K562 (cell line): ENCODE data around the gene C1QTNF12. TPM values are rescaled to one million over a fixed set of nuclear protein-coding genes. Genes with fewer than 3 reads are reported as not detected.

Experiments used
- CCNT2 ChIP-seq: IDR thresholded peaks from 2 replicates; pipeline ENCODE4 v1.6.1; 2011; ENCODE audit warnings: borderline replicate concordance, low read depth, mild to moderate bottlenecking, moderate library complexity, mixed read lengths, low read length; ENCODE audit not compliant: insufficient read length; ENCODE audit errors: extremely low read depth
- CTCFL ChIP-seq: IDR thresholded peaks from 2 replicates; pipeline ENCODE4 v1.6.1; 2011; ENCODE audit warnings: borderline replicate concordance, low read depth, mild to moderate bottlenecking, moderate library complexity, low read length; ENCODE audit not compliant: insufficient read depth, poor library complexity, severe bottlenecking
- E2F6 ChIP-seq, 2 experiments: IDR thresholded peaks; 2 replicates each; pipeline ENCODE4 v1.6.1; 2011; ENCODE audit warnings: borderline replicate concordance in 1 of 2, control low read depth in 1 of 2, low read depth in 1 of 2, low read length in 1 of 2, mild to moderate bottlenecking in 1 of 2, mixed read lengths in 1 of 2, moderate library complexity in 1 of 2; ENCODE audit not compliant: insufficient read depth in 1 of 2, insufficient read length in 1 of 2, poor library complexity in 1 of 2, severe bottlenecking in 1 of 2; ENCODE audit errors: extremely low read depth in 1 of 2
- ESRRA ChIP-seq: fragments of 450-650 bp; IDR thresholded peaks from 2 replicates; pipeline ENCODE4 v1.6.1; 2014; ENCODE audit warnings: low read depth, mild to moderate bottlenecking, moderate library complexity, borderline replicate concordance
- ETV1 ChIP-seq: fragments of 450-650 bp; conservative IDR thresholded peaks from 2 replicates; pipeline ENCODE4 v1.6.1; 2016; ENCODE audit warnings: missing genetic modification characterization, control low read depth, low read depth, missing compliant biosample characterization
- ETV5 ChIP-seq: sonication (generic); formaldehyde crosslinking; IDR thresholded peaks from 2 replicates; pipeline ENCODE4 v1.4.0; 2020; ENCODE audit warnings: low read depth, mild to moderate bottlenecking, missing genetic modification reagents
- HDAC2 ChIP-seq: fragments of 450-650 bp; IDR thresholded peaks from 2 replicates; pipeline ENCODE4 v1.6.1; 2016; ENCODE audit warnings: mild to moderate bottlenecking
- L3MBTL2 ChIP-seq: fragments of 450-650 bp; IDR thresholded peaks from 2 replicates; pipeline ENCODE4 v1.6.1; 2016; ENCODE audit warnings: mild to moderate bottlenecking, moderate library complexity
- NONO ChIP-seq, 2 experiments: fragments of 200-400 bp in 1 of 2; fragments of 450-650 bp in 1 of 2; formaldehyde crosslinking in 1 of 2; IDR thresholded peaks; 2 replicates each; pipeline ENCODE4 v1.6.1; 2017; ENCODE audit warnings: low read depth in 2 of 2, mild to moderate bottlenecking in 2 of 2, moderate library complexity in 2 of 2, low read length in 1 of 2
- SMAD4 ChIP-seq: fragments of 250-450 bp; sonication (Bioruptor Pico); conservative IDR thresholded peaks from 2 replicates; pipeline ENCODE4 v1.8.0; 2021; ENCODE audit warnings: inconsistent platforms, mild to moderate bottlenecking, moderate library complexity
- SMARCC2 ChIP-seq: fragments of 450-650 bp; IDR thresholded peaks from 2 replicates; pipeline ENCODE4 v1.6.1; 2017; ENCODE audit warnings: antibody characterized with exemption, moderate library complexity, mild to moderate bottlenecking, low read depth
- TFAP4 ChIP-seq: sonication (generic); formaldehyde crosslinking; IDR thresholded peaks from 2 replicates; pipeline ENCODE4 v1.8.0; 2022; ENCODE audit warnings: missing genetic modification reagents, mild to moderate bottlenecking, moderate library complexity, borderline replicate concordance
- ZFP1 ChIP-seq: fragments of 450-650 bp; formaldehyde crosslinking; IDR thresholded peaks from 2 replicates; pipeline ENCODE4 v1.4.0; 2020; ENCODE audit warnings: mild to moderate bottlenecking, mixed read lengths
- ZNF609 ChIP-seq: sonication (generic); formaldehyde crosslinking; IDR thresholded peaks from 2 replicates; pipeline ENCODE4 v1.8.1; 2023; ENCODE audit warnings: missing genetic modification reagents, mild to moderate bottlenecking, borderline replicate concordance
- polyA plus RNA-seq, 8 experiments: library from polyadenylated mRNA; depleted of rRNA in 4 of 8; stranded (reverse) in 5 of 8; unstranded in 3 of 8; fragments of >200 nt; fragmentation: Nextera tagmentation in 2 of 8; fragmentation: Illumina TruSeq in 1 of 8; extraction: Ambion mirVana in 2 of 8; extraction: Trizol in 1 of 8; gene quantifications; 2 replicates each; pipeline versions ENCODE4 v1.2.1 to v1.2.3, GENCODE V29; 2011 to 2014; ENCODE audit warnings: inconsistent platforms in 1 of 8, missing spikeins in 1 of 8
- total RNA-seq, 7 experiments: library from RNA; depleted of rRNA in 6 of 7; stranded (reverse); fragments of >200 nt in 6 of 7; fragmentation: Illumina TruSeq in 2 of 7; extraction: Trizol in 2 of 7; gene quantifications; 2 replicates each; pipeline versions ENCODE4 v1.2.1 to v1.2.3, GENCODE V29; 2011 to 2021; ENCODE audit warnings: low replicate concordance in 1 of 7

Gene C1QTNF12
- total and polyA plus RNA-seq, 9 of the 15 experiments (the other 6 are each of a cell fraction or from before 2014, with no cell fraction given), result 0.11 to 4.3 (median 0.93) TPM; not detected in 3

- TF ChIP-seq ZNF609 (CRISPR knock-in tag) (no peak), CTCFL (peak; percentile 26), E2F6 (IDR thresholded peaks at IDR 0.05; ENCODE audit: borderline replicate concordance in 1 of 2, extremely low read depth in 1 of 2, insufficient read depth in 1 of 2, insufficient read length in 1 of 2, low read depth in 1 of 2, low read length in 1 of 2, poor library complexity in 1 of 2, severe bottlenecking in 1 of 2) (peak; percentile 42 to 90), CCNT2 (peak; percentile 82), ETV1 (peak; percentile 26; the same call in 1 of the 2 replicates), ZFP1 (CRISPR knock-in tag) (no peak), TFAP4 (peak; percentile 19; the same call in 1 of the 2 replicates), SMARCC2 (peak; percentile 31; the same call in 1 of the 2 replicates), SMAD4 (0 out of 2 replicates have a peak, but pooled peaks have one; percentile 31), NONO (IDR thresholded peaks at IDR 0.05; ENCODE audit: low read depth in 2 of 2, low read length in 1 of 2) (peak in 1 of 2 experiments; percentile 73; a peak in 1 of 4 replicates), HDAC2 (no peak), L3MBTL2 (peak; percentile 90), ESRRA (peak; percentile 40; the same call in 1 of the 2 replicates), ETV5 (0 out of 2 replicates have a peak, but pooled peaks have one; percentile 37)
Measured at GRCh38 chr1:1200876-1201810, 45.4 kb downstream of the C1QTNF12 start (continued).
